ENCODE data around the gene MAP3K3.

DNA sequence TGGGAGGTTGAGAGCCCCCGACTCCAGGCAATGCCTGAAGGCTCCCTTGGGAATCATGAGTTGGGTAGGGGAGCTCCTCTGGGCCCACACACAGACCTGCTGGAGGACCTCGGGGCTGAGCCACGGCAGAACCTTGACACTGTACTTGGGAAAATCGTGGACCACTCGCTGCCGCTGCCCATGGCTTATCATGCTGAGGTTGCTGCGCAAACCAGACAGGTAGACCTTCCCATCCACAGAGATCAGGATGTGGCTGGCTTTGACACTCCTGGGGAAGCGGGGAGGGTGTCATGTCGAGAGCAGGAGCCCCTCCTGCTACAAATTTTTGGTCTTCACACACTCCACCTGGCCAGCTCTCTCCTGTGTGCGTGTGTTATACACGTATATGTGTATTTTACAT, 84.9 kb downstream of the MAP3K3 start:
- TF ChIP-seq CTCF (conservative IDR thresholded peaks at IDR 0.05; ENCODE audit: low read length) (no peak), EZH2phosphoT487 (IDR thresholded peaks at IDR 0.05; ENCODE audit: borderline replicate concordance) (no peak)

Measured in Loucy (cell line).